ENCODE data around the gene EFEMP2. TPM values are rescaled to one million over a fixed set of nuclear protein-coding genes. Genes with fewer than 3 reads are reported as not detected.

EFEMP2 gene
- total and polyA plus RNA-seq, 10 of the 15 experiments (the other 5 are each of a cell fraction or from before 2014, with no cell fraction given), result 0.24 to 13.2 (median 1.3) TPM; not detected in 1

DNA sequence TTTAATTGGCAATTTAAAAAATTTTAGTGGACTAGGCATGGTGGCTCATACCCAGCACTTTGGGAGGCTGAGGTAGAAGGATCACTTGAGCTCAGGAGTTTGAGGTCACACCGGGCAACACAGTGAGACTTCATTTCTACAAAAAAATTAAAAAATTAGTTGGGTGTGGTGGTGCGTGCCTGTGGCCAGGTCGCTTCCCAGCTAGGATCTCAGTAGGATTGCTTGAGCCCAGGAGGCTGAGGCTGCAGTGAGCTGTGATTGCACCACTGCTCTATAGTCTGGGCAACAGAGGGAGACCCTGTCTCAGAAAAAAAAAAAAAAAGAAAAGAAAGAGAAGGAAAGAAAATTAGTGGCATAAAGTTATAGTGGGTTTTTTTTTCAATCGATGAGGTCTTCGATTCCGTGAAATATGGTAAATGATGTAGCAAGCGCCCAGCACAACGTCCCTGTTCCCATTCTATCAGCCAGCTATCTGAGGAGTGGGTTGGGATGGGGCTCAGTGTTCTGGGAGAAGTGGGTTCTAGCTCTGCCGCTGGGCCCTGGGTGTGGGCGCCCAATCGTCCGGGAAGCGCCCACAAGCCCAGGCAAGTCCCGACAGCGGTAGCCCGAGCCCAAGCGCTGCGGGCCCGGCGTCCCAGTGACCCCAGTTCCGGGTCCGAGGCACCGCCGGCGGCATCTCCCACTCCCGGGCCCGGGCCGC, 26.2 kb upstream of the EFEMP2 start:
- in situ Hi-C loops (cut with MboI), result no loop called here
- CTCF ChIA-PET, result interaction anchor here (0.9 to 6.5 kb wide), 6 partner anchors 9 to 146 kb away, joined by 4 to 67 read pairs (median 9); partner anchors contain the start of genes CCDC85B, FIBP and MUS81
- POLR2A ChIA-PET, result interaction anchor here (0.5 to 3.6 kb wide), 9 partner anchors 10 to 238 kb away, joined by 4 to 62 read pairs (median 6); partner anchors contain the start of genes CCDC85B, FIBP and MUS81

More for the DNA sequence above, 26.2 kb upstream of the EFEMP2 start:
- WGBS (ENCODE audit: insufficient coverage, insufficient replicate concordance, low lambda C conversion rate, missing lambda C conversion rate), result 21% methylated on average over 27 of the region's 28 CpGs
- BruUV-seq (replicated peaks), result no TSS peak
- ATAC-seq (no peak), DNase-seq (ENCODE audit: low read depth, low spot score) (no peak), FAIRE-seq (no peak)
- RAD21 ChIA-PET (ENCODE audit: unreplicated experiment), result interaction anchor here (0.8 to 1.8 kb wide), 7 partner anchors 10 to 119 kb away, joined by 3 to 20 read pairs (median 5); partner anchors contain the start of genes AP5B1, CCDC85B, FIBP and MUS81
- TF ChIP-seq, protein P1, sequence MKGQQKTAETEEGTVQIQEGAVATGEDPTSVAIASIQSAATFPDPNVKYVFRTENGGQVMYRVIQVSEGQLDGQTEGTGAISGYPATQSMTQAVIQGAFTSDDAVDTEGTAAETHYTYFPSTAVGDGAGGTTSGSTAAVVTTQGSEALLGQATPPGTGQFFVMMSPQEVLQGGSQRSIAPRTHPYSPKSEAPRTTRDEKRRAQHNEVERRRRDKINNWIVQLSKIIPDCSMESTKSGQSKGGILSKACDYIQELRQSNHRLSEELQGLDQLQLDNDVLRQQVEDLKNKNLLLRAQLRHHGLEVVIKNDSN (IDR thresholded peaks at IDR 0.05; ENCODE audit: borderline replicate concordance, extremely low read length, insufficient read depth, low read depth, low read length), result no peak
- TF ChIP-seq NBN (IDR thresholded peaks at IDR 0.05) (0 out of 2 replicates have a peak, but pooled peaks have one; percentile 25), FOXM1 (IDR thresholded peaks at IDR 0.05; ENCODE audit: low read depth, low read length) (no peak), POLR2A (IDR thresholded peaks at IDR 0.05; ENCODE audit: low read depth, low read length) (peak; percentile 48; the same call in 1 of the 2 replicates), CREM (IDR thresholded peaks at IDR 0.05; ENCODE audit: low read depth) (no peak), NR2C1 (IDR thresholded peaks at IDR 0.05) (no peak), POU2F2 (IDR thresholded peaks at IDR 0.05; ENCODE audit: borderline replicate concordance, low read depth, low read length) (0 out of 3 replicates have a peak, but pooled peaks have one; percentile 9)
- Histone ChIP-seq H4K20me1 (ENCODE audit: control insufficient read depth, insufficient read depth) (no peaks in the 10 kb centered on the region), H3K27me3 (replicated peaks in 1 of 2; ENCODE audit: control insufficient read depth in 2 of 2, insufficient read depth in 2 of 2, low read length in 1 of 2) (no peaks in the 10 kb centered on the region; a peak in 1 of 4 replicates), H3K9ac (ENCODE audit: control insufficient read depth, insufficient read depth, low read length) (peak overlapping the region; percentile 3), H3K9me3 (replicated peaks; ENCODE audit: control insufficient read depth, insufficient read depth, low read length) (no peaks in the 10 kb centered on the region), H3K4me2 (ENCODE audit: control insufficient read depth, insufficient read depth) (peak overlapping the region; percentile 86), H3K36me3 (ENCODE audit: control insufficient read depth in 2 of 2, insufficient read depth in 2 of 2, low read length in 1 of 2) (no peaks in the 10 kb centered on the region), H3K4me1 (ENCODE audit: control insufficient read depth, insufficient read depth, low read length) (peaks cover 12% of the 10 kb centered on the region; the same call in 1 of the 2 replicates), H3K79me2 (ENCODE audit: control insufficient read depth, insufficient read depth, low read length) (peaks cover 15% of the 10 kb centered on the region), H3K27ac (ENCODE audit: control insufficient read depth, insufficient read depth) (no peak overlapping the region), H2AFZ (ENCODE audit: control insufficient read depth, low read depth, low read length) (peak overlapping the region; percentile 58), H3K4me3 (peak overlapping the region; percentile 84)
- intact Hi-C loops (cut with micrococcal nuclease; ENCODE audit: unreplicated experiment), result loop anchor here (10.0 kb wide), 1 partner anchor 236 kb away; no protein-coding TSS in a partner anchor
- SMC1A ChIA-PET (ENCODE audit: uncharacterized antibody, unreplicated experiment), result interaction anchor here (0.9 to 5.6 kb wide), 9 partner anchors 7 to 186 kb away, joined by 3 to 47 read pairs (median 3); partner anchors contain the start of genes CCDC85B, FIBP and KAT5

Data from GM12878 (cell line).